Measurements from ENCODE around the gene GABRA1. TPM values are rescaled to one million over a fixed set of nuclear protein-coding genes. Genes with fewer than 3 reads are reported as not detected.

Gene GABRA1
- total RNA-seq, 1 donor from 2014 or later, result not detected

DNA sequence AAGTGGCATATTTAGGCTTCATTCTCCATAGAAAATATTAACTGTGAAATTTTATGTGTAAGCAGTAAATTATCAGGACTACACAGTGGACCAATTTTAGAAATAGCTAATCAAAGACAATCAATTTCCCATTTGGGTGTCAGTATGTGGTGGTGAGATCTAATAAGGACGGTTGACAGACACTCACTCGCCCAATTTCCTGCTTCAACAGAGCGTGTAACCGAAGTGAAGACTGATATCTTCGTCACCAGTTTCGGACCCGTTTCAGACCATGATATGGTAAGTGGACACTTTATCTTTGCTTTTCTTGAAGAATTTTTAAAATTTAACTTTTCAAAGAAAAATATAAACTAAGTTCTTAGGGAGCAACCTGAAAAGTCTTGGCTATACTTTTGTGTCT lies 17.6 kb downstream of the GABRA1 start:
- no peaks in the 10 kb centered on the region for H3K4me1 Mint-ChIP-seq (ENCODE audit: unreplicated experiment)
- no peaks in the 10 kb centered on the region for H3K9me3 Mint-ChIP-seq (ENCODE audit: unreplicated experiment)
- DNase-seq (ENCODE audit: low spot score), result no peak
- H3K27me3 Mint-ChIP-seq (ENCODE audit: unreplicated experiment), result no peaks in the 10 kb centered on the region
- no peak overlapping the region for H3K27ac Mint-ChIP-seq (ENCODE audit: unreplicated experiment)
- H3K4me3 Mint-ChIP-seq (ENCODE audit: unreplicated experiment), result no peak overlapping the region
- TF ChIP-seq, protein P1, sequence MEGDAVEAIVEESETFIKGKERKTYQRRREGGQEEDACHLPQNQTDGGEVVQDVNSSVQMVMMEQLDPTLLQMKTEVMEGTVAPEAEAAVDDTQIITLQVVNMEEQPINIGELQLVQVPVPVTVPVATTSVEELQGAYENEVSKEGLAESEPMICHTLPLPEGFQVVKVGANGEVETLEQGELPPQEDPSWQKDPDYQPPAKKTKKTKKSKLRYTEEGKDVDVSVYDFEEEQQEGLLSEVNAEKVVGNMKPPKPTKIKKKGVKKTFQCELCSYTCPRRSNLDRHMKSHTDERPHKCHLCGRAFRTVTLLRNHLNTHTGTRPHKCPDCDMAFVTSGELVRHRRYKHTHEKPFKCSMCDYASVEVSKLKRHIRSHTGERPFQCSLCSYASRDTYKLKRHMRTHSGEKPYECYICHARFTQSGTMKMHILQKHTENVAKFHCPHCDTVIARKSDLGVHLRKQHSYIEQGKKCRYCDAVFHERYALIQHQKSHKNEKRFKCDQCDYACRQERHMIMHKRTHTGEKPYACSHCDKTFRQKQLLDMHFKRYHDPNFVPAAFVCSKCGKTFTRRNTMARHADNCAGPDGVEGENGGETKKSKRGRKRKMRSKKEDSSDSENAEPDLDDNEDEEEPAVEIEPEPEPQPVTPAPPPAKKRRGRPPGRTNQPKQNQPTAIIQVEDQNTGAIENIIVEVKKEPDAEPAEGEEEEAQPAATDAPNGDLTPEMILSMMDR (IDR thresholded peaks at IDR 0.05; ENCODE audit: unreplicated experiment), result no peak
- no peaks in the 10 kb centered on the region for H3K36me3 Mint-ChIP-seq (ENCODE audit: low read depth, unreplicated experiment)

DNA sequence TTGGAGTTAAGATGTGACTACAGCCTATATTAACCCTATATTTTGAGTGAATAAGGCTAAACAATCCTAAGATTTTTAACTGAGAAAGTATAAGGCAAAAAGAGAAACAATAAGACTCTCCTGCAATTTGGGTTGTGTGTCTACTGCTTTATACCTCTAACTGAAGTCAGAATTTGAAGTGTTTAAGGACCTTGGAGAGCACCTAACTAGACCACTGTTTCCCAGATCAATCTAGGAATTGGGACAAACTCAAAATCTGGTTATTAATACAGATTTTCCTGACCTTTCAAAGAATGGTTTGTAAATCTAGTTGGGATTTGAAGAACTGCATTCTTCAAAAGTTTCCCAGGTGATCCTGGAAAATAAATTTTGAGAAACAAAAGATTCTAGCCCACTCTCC lies 42.1 kb downstream of the GABRA1 start:
- TF ChIP-seq, protein P1 (IDR thresholded peaks at IDR 0.05; ENCODE audit: unreplicated experiment), result no peak
- Mint-ChIP-seq H3K9me3 (ENCODE audit: unreplicated experiment) (no peaks in the 10 kb centered on the region), H3K27ac (ENCODE audit: unreplicated experiment) (no peak overlapping the region), H3K27me3 (ENCODE audit: unreplicated experiment) (no peaks in the 10 kb centered on the region), H3K4me3 (ENCODE audit: unreplicated experiment) (no peak overlapping the region), H3K4me1 (ENCODE audit: unreplicated experiment) (no peaks in the 10 kb centered on the region), H3K36me3 (ENCODE audit: low read depth, unreplicated experiment) (no peaks in the 10 kb centered on the region)
- no peak for DNase-seq (ENCODE audit: low spot score)

DNA sequence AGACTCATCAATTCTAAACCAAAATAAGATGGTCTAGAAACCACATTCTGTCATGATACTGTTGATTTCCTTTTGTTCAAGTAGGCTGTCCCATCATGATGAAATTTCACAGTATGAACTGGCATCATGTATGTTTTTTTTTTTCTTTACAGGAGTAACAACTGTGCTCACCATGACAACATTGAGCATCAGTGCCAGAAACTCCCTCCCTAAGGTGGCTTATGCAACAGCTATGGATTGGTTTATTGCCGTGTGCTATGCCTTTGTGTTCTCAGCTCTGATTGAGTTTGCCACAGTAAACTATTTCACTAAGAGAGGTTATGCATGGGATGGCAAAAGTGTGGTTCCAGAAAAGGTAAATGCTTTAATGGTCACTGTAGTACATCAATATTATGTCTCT lies 47.6 kb downstream of the GABRA1 start:
- TF ChIP-seq, protein P1 (IDR thresholded peaks at IDR 0.05; ENCODE audit: unreplicated experiment), result no peak
- Mint-ChIP-seq H3K27me3 (ENCODE audit: unreplicated experiment) (no peaks in the 10 kb centered on the region), H3K4me3 (ENCODE audit: unreplicated experiment) (no peak overlapping the region), H3K9me3 (ENCODE audit: unreplicated experiment) (no peaks in the 10 kb centered on the region), H3K4me1 (ENCODE audit: unreplicated experiment) (no peaks in the 10 kb centered on the region), H3K27ac (ENCODE audit: unreplicated experiment) (no peak overlapping the region), H3K36me3 (ENCODE audit: low read depth, unreplicated experiment) (no peaks in the 10 kb centered on the region)
- no peak for DNase-seq (ENCODE audit: low spot score)

DNA sequence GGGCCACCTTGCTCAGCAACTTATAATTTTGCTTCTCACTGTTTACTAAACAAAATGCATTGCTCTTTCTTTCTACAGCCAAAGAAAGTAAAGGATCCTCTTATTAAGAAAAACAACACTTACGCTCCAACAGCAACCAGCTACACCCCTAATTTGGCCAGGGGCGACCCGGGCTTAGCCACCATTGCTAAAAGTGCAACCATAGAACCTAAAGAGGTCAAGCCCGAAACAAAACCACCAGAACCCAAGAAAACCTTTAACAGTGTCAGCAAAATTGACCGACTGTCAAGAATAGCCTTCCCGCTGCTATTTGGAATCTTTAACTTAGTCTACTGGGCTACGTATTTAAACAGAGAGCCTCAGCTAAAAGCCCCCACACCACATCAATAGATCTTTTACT lies 49.1 kb downstream of the GABRA1 start:
- Mint-ChIP-seq H3K27ac (ENCODE audit: unreplicated experiment) (no peak overlapping the region), H3K27me3 (ENCODE audit: unreplicated experiment) (no peaks in the 10 kb centered on the region), H3K4me1 (ENCODE audit: unreplicated experiment) (no peaks in the 10 kb centered on the region), H3K9me3 (ENCODE audit: unreplicated experiment) (no peaks in the 10 kb centered on the region), H3K36me3 (ENCODE audit: low read depth, unreplicated experiment) (no peaks in the 10 kb centered on the region), H3K4me3 (ENCODE audit: unreplicated experiment) (no peak overlapping the region)
- TF ChIP-seq, protein P1 (IDR thresholded peaks at IDR 0.05; ENCODE audit: unreplicated experiment), result no peak
- DNase-seq (ENCODE audit: low spot score), result no peak

DNA sequence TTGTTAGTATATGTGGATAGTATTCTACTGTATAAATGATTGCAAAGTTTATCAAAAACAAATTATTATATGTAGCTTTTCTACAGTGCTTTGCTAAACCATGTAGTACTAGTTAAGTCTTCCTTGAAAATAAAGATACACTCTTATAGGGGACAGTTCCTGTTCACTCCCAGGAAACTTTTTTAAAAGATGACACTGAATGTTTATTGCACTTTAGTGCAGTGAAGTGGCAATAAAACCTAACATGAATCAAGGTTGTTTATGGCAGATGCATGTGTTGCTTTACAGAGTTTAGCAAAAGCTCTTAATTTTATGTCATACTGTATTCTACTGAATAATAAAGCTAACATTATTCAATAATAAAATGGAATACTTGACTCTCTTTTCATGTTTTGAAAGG lies 51.7 kb downstream of the GABRA1 start:
- Mint-ChIP-seq H3K4me1 (ENCODE audit: unreplicated experiment) (no peaks in the 10 kb centered on the region), H3K4me3 (ENCODE audit: unreplicated experiment) (no peak overlapping the region), H3K27me3 (ENCODE audit: unreplicated experiment) (no peaks in the 10 kb centered on the region), H3K36me3 (ENCODE audit: low read depth, unreplicated experiment) (no peaks in the 10 kb centered on the region), H3K27ac (ENCODE audit: unreplicated experiment) (no peak overlapping the region), H3K9me3 (ENCODE audit: unreplicated experiment) (no peaks in the 10 kb centered on the region)
- TF ChIP-seq, protein P1 (IDR thresholded peaks at IDR 0.05; ENCODE audit: unreplicated experiment), result no peak
- DNase-seq (ENCODE audit: low spot score), result no peak

Data from endothelial cell (in vitro differentiated cells).